OCI-LY1 (cell line): ENCODE data around the gene RUVBL2.

ENCODE experiments used
- EZH2 ChIP-seq: fragments of 200-600 bp; sonication (generic), shearing (Covaris generic); IDR thresholded peaks from 2 replicates; pipeline ENCODE4 v1.8.0; 2017; ENCODE audit warnings: borderline replicate concordance, mixed run types, mild to moderate bottlenecking, antibody characterized with exemption, low read length, moderate library complexity, mixed read lengths
- TF ChIP-seq, protein P1 (sequence below): fragments of 200-600 bp; sonication (generic), shearing (Covaris generic); IDR thresholded peaks from 2 replicates; pipeline ENCODE4 v1.5.1; 2017; ENCODE audit warnings: mild to moderate bottlenecking, antibody characterized with exemption, low read length, moderate library complexity, mixed read lengths

DNA sequence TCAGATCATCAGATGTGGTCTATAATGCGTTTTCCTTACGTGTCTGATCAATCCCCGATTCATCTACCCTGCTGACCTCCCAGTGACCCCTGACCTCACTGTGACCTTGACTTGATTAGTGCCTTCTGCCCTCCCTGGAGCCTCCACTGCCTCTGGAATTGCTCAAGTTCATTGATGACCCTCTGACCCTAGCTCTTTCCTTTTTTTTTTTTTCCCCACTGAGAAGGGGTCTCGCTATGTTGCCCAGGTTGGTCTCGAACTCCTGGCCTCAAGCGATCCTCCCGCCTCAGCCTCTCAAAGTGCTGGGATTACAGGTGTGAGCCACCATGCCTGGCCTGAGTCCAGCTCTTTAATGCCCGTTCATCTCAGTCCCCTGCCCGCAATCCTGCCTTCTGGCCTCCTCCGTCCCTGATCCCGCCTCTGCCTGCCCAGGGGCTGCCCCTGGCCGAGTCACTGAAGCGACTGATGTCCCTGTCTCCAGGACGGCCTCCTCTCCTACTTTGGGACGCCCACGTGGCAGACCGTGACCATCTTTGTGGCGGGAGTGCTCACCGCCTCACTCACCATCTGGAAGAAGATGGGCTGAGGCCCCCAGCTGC lies 32.5 kb upstream of the RUVBL2 start:
- TF ChIP-seq EZH2 = no peak
- TF ChIP-seq, protein P1, sequence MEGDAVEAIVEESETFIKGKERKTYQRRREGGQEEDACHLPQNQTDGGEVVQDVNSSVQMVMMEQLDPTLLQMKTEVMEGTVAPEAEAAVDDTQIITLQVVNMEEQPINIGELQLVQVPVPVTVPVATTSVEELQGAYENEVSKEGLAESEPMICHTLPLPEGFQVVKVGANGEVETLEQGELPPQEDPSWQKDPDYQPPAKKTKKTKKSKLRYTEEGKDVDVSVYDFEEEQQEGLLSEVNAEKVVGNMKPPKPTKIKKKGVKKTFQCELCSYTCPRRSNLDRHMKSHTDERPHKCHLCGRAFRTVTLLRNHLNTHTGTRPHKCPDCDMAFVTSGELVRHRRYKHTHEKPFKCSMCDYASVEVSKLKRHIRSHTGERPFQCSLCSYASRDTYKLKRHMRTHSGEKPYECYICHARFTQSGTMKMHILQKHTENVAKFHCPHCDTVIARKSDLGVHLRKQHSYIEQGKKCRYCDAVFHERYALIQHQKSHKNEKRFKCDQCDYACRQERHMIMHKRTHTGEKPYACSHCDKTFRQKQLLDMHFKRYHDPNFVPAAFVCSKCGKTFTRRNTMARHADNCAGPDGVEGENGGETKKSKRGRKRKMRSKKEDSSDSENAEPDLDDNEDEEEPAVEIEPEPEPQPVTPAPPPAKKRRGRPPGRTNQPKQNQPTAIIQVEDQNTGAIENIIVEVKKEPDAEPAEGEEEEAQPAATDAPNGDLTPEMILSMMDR = no peak
